Activated effector memory CD4-positive, alpha-beta T cell treated with anti-CD3 and anti-CD28 coated beads, Interleukin-2, amount 50 U/mL, for 16 hours (primary cell): ENCODE results near the gene PGAP3.
"Not testable (repeated sequence)": the region's sequence is repeated elsewhere in the genome, so short reads cannot be mapped to it uniquely, and the experiment has no call there.

Experiments
- DNase-seq: peaks from one replicate; pipeline ENCODE4 v3.0.0-alpha.2; 2020

Gene PGAP3

GRCh38 chr17:39687546-39688474, at the start of gene PGAP3:
Gene PGAP3, minus strand, starts transcription at chr17:39688057. Its CDS starts 43 bp downstream, at chr17:39688014.
- peak; percentile 91 for DNase-seq

- DNase-seq, result no peak
These were observed 49.4 kb upstream of the PGAP3 start for GRCh38 chr17:39737206-39737759.

- no peak for DNase-seq
These were observed 48.7 kb upstream of the PGAP3 start for GRCh38 chr17:39736319-39737165.

- DNase-seq, result no peak
These were observed 48.0 kb upstream of the PGAP3 start for GRCh38 chr17:39735882-39736281.

GRCh38 chr17:39732586-39732985, 44.7 kb upstream of the PGAP3 start:
- no peak for DNase-seq

GRCh38 chr17:39730095-39730921, 42.5 kb upstream of the PGAP3 start, which contains the start of gene MIEN1:
Gene MIEN1, minus strand, starts transcription at chr17:39730532. Its CDS starts 37 bp downstream, at chr17:39730495.
- peak; percentile 98 for DNase-seq

- DNase-seq, result no peak
These were observed 41.5 kb upstream of the PGAP3 start for GRCh38 chr17:39729280-39729851.

- DNase-seq, result no peak
These were observed 39.7 kb upstream of the PGAP3 start for GRCh38 chr17:39727556-39727955.

- DNase-seq, result no peak
These were observed 38.8 kb upstream of the PGAP3 start for GRCh38 chr17:39726617-39727016.

- DNase-seq, result not testable (repeated sequence)
These were observed 38.1 kb upstream of the PGAP3 start for GRCh38 chr17:39725923-39726322.

- no peak for DNase-seq
These were observed 36.9 kb upstream of the PGAP3 start for GRCh38 chr17:39724731-39725130.

- no peak for DNase-seq
These were observed 35.4 kb upstream of the PGAP3 start for GRCh38 chr17:39722965-39723848.

GRCh38 chr17:39722104-39722503, 34.2 kb upstream of the PGAP3 start:
- no peak for DNase-seq

GRCh38 chr17:39719563-39720355, 31.9 kb upstream of the PGAP3 start:
- DNase-seq, result no peak

GRCh38 chr17:39717660-39718059, 29.8 kb upstream of the PGAP3 start:
- DNase-seq, result no peak

- DNase-seq, result no peak
These were observed 29.2 kb upstream of the PGAP3 start for GRCh38 chr17:39716879-39717536.

GRCh38 chr17:39716073-39716818, 28.4 kb upstream of the PGAP3 start:
- DNase-seq, result no peak

GRCh38 chr17:39715375-39716072, 27.7 kb upstream of the PGAP3 start:
- no peak for DNase-seq
